ENCODE measurements around the gene IL1RL2.

GRCh38 chr2:102191501-102191900 lies 4.7 kb downstream of the IL1RL2 start:
- TF ChIP-seq POLR2AphosphoS5 (IDR thresholded peaks at IDR 0.05; ENCODE audit: low read depth, low read length) (no peak), SIN3A (IDR thresholded peaks at IDR 0.05; ENCODE audit: borderline replicate concordance, insufficient read depth, low read length) (no peak)

Measured in PFSK-1 (cell line).